GM18520 (cell line): ENCODE measurements around the gene KMT2E.

ENCODE experiments used
- ATAC-seq: cut with Tn5 transposase; IDR thresholded peaks from one replicate; pipeline ENCODE4 v1.9.1; 2021; ENCODE audit not compliant: unreplicated experiment

The KMT2E gene

DNA sequence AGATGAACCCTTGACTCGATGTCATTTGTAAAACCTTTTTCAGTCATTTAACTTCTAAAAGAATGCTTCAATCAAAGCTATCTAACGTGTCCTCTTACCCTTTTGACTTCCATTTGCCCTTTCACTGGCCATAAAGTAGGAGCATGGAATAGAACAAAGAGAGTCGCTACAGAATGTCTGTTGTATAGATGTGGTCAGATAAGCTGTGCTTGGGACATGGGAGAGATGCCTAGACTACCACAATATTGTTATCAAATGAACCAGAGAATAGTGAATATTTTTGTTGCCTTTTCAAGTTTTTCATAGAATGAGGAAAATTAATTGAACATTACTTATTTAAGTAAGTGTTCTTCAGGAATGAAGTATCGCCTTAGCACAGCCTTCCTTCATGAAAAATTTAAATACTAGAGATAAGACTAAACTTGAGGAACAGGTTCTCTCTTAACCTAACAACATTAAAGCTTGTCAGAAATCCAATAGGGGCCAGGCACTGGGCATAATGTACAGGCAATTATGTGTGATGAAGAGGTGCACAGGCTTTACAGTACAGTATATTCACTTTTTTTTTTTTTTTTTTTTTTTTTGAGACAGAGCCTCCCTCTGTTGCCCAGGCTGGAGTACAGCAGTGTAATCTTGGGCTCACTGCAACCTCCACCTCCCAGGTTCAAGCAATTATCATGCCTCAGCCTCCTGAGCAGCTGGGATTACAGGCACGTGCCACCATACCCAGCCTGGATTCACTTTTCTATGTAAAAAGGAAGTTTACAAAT, 7.5 kb upstream of the KMT2E start:
- ATAC-seq: no peak

DNA sequence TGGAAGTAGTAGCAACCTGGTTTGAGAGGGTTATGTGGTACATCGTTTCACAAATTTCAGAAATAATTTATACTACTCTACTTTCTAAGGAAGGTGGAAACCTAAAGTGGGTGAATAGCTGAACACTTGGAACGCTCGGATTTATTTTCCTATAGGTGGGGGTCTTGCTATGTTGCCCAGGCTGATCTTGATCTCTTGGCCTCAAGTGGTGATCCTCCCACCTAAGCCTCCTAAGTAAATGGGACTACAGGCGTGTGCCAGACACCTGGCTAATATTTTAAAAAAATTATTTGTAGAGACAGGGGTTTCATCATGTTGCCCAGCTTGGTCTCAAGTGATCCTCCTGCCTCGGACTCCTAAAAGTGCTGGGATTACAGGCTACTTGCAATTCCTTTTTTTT, 6.7 kb upstream of the KMT2E start:
- ATAC-seq: no peak

DNA sequence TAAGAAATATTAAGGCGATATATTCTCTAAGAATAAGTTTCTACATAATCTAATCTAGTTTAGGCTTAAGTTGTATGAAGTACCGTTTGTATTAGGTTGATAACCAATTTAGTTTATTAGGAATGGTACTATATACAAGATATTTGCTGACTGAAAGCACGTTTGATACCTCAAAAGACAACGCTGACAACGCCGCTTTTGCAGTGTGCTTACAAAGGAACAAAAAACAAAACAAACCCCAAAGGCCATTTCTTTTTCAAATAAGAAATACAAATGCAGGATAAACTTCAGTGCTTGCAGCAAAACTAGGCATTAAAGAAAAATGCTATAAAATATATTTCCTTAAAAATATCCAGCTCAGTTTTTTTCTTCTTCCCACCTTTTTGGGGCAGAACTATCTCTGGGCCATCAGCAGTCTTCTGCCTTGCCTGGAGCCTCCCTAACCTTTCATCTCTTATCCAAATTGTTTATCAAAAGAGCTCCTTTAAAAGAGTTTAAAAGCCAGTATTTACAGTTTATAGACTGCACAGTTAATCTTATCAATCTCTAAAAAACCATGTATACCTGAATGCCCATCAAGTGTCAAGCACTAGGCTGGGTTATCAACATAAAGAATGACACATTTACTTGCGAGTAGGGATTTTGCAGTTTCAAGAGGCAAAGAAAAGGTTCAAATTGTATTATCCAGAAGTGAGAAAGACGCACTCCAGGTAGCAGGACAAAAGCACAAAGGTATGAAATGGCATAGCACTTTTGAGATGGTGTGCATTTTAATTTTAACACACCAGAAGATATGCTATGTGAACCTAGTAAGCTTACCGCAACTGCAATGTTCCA, 4.1 kb upstream of the KMT2E start:
- ATAC-seq: no peak

GRCh38 chr7:105010504-105011130, 3.4 kb upstream of the KMT2E start:
- no peak for ATAC-seq

- no peak for ATAC-seq
Observed at GRCh38 chr7:105011141-105011830, 2.7 kb upstream of the KMT2E start.

- ATAC-seq: no peak
Observed at GRCh38 chr7:105011831-105012502, 2.0 kb upstream of the KMT2E start.

GRCh38 chr7:105012503-105013220, 1.3 kb upstream of the KMT2E start:
- ATAC-seq: peak; percentile 65

DNA sequence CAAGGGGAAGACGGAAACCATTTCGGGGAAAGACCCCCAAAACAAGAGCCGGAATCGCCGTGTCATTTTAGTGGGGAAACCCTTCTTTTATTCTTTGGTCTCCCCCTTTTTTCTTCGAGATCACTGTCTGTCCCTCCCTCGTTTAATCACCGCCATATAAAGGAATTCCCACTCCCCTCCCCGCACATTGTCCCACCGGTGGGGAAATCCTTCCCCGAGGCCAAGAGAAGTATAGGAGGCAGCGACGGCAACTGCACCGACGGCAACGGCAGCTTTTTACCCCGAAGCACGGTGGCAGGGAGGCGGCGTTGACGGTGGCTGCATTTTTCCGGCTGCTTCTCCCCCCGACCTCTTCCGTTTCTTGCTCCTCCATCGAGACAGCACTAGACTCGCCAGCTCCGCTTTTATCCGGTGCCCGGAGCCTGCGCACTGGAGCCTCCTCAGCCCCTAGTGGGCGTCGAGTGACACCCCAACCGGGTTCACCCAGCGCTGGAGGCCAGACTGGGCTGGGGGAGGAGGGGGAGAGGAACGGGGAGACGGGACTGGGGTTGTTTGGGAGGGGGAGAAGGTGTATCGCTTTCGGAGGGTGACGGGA, 687 bp upstream of the KMT2E start:
- ATAC-seq: peak; percentile 23

DNA sequence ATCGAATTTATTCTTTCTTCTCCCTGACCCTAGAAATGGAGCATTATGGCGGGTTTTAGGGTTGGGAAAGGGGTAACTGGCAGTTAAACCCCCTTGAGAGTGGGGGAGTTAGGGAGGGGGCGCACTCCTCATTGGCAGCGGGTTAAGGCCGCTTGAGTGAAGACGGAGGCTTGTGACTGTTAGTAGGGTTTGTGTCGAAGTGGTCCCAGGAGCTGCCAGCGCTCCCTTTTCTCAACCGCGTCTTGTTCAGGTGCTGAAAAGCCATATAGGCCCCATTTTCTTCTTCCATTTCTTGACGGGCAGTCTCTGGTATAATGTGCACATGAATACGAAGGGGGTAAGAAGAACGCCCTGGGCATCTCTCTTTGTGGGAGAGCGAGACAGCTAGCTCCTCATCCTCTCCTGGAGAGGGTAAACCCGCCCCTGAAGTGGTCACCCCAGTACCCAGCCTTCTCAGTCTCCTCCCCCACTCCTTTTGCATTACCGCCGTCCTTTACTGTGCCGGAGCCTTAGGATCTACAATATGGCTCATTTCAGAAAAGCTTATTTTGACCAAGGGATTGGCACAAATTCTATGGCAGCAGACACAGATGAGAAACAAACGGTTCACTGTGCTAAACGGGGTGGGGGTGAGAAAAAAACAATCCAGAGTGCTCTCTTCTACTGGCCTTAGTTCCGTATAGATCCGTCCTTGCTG, 836 bp downstream of the KMT2E start:
- no peak for ATAC-seq

DNA sequence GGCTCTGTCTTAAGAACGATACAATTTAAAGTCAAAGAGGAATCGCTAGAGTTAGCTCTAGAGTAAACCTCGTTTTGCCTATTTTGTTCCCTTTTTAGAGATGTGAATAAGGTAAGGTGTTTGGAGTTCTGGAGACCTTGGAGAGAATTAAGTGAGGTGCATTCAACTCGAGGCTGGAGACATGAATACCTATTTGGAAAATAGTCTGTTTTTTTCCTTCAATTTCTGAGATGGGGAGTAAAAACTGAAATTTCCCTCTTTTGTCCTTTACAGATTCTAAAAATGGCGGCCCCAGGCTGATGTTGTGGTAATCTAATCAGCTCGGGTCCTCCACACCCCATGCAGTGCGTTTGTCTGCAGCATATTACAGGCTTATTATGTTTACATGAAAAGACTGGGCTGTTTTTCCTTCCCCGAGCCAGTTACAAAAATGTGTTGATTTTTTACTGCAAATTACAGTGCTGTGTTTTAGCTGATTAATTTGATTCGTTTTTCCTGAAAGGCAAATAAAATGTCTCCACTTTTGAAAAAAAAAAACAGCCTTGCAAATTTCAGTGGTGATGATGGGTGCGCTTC, 1.5 kb downstream of the KMT2E start:
- no peak for ATAC-seq

- no peak for ATAC-seq
Observed at GRCh38 chr7:105016068-105016708, 2.2 kb downstream of the KMT2E start.

DNA sequence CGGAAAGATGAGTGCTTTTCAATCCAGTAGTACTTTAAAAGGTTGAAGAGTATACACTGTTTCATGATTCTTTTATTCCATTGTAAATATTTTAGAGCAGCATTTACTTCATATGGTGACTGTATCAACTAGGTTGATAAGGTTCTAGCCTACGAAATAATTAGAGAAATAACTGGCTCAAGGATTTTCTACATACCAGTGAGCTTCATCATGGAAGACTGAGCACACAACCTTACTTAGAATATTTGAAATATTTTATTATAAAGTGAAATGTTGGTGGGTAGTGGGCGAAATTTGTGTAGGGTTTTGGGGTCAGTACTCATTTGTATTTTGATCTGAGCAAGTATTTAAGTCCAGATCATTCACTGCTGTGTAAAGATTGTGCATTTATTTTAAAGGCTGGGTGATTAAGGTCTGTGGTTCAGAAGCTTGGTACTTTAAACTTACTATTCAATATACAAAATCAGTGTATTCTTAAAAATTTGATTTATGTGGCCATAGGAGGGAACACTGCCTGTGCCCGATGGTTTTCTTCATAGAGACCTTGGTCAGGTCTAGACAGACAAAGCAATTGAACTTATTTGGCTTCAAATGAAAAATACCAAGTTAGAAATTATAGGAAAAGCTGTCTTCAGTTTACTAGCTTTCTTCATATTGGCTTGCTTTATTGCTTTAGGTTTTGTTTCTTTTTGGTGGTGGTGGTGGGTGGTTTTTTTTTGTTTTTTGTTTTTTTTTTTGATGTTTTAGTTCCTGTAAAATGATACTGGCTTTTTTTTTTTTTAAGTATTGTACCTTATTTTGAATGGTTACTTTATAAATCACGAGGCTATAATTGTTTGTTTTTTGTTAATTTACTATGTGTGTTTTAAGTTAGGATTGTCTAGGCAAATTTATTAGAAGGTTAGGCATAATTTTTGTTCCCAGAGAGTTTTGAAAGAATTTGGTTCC, 3.0 kb downstream of the KMT2E start:
- ATAC-seq: no peak

GRCh38 chr7:105017657-105018365, 3.8 kb downstream of the KMT2E start:
- no peak for ATAC-seq

DNA sequence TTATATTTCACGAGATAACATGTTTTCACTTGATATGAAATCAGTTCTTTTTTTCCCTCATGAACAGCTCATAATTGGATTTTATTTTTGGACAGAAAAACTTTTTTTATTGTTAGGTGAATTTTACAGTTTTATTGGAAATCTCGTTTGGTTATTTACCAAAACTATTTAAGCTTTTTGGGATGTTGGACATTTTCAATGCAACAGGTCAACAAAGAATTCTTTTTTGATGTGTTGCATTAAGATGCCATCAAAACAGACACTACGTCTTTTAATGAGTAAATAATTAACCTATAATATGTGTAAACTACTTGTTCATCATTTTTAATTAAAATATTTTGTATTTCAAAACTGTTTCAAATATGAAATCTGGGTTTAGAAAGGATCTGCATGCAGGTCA, 5.3 kb downstream of the KMT2E start:
- ATAC-seq: no peak

GRCh38 chr7:105020926-105021325, 6.9 kb downstream of the KMT2E start:
- no peak for ATAC-seq

DNA sequence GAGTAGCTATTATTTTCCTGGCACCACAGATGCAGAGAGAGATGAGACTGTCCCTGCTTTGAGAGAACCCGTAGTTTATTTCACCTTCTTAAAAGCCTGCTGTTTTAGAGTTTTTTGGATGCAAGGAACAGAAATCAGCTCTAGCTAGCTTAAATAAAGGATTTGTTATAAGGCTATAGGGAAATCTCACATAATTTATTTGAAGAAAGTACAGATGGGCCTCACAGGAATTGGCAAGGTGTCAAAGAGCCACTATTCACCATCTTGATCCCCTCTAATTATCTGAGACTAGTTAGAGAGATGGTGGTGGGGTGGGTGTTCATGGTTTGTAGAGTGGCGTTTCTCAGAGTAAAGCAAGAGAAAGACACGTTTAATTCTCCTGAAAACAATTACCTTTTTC, 7.3 kb downstream of the KMT2E start:
- no peak for ATAC-seq

DNA sequence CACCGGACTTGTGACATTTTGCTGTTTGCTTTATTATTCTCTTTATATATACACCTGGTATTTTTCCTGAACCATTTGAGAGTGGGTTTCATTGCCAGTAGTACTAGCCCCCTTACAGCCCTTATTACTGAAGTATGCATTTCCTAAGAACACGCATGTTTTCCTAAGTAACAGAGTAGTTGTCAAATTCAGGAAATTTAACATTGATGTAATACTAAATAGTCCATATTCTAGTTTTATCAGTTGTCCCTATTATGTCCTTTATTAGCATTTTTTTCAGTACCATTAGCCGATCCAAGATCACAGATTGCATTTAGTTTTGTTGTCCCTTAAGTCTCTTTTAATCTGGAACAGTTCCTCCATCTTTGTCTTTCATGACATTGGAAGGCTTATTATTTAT, 8.0 kb downstream of the KMT2E start:
- no peak for ATAC-seq
